SU-DHL-6 (cell line): ENCODE results near the gene ARF6.

ENCODE experiments used
- H2AFZ ChIP-seq: fragments of 200-600 bp; sonication (generic); 2 replicates; pipeline ENCODE4 v1.6.1; 2014; ENCODE audit warnings: low read depth, mild to moderate bottlenecking, moderate library complexity, mixed read lengths, antibody characterized with exemption, low read length; ENCODE audit not compliant: severe bottlenecking
- H3F3A ChIP-seq: fragments of 200-600 bp; shearing (Covaris generic); 2 replicates; pipeline ENCODE4 v1.6.0; 2016; ENCODE audit warnings: antibody characterized with exemption, mild to moderate bottlenecking; ENCODE audit not compliant: insufficient read depth
- H3K27ac ChIP-seq: fragments of 200-600 bp; sonication (generic); 2 replicates; pipeline ENCODE4 v1.5.1; 2016; ENCODE audit warnings: low read depth, mild to moderate bottlenecking, low read length, moderate library complexity, mixed read lengths
- H3K27me3 ChIP-seq: fragments of 200-600 bp; sonication (generic), shearing (Covaris generic); 2 replicates; pipeline ENCODE4 v1.6.0; 2014; ENCODE audit warnings: mild to moderate bottlenecking, low read length
- H3K36me3 ChIP-seq: fragments of 200-600 bp; sonication (generic); 2 replicates; pipeline ENCODE4 v1.6.1; 2014; ENCODE audit warnings: mild to moderate bottlenecking, low read length, mixed read lengths
- H3K4me2 ChIP-seq: fragments of 300-600, 200-600 bp; shearing (Covaris generic), sonication (generic); 2 replicates; pipeline ENCODE4 v1.6.0; 2014; ENCODE audit warnings: low read length, low read depth, mild to moderate bottlenecking; ENCODE audit not compliant: poor library complexity, severe bottlenecking
- H3K4me3 ChIP-seq: fragments of 200-600 bp; sonication (generic); 2 replicates; pipeline ENCODE4 v1.5.1; 2014; ENCODE audit warnings: antibody characterized with exemption, low read length, mild to moderate bottlenecking, mixed read lengths; ENCODE audit not compliant: insufficient read depth, poor library complexity, severe bottlenecking
- H3K79me2 ChIP-seq: fragments of 200-600 bp; sonication (generic); 2 replicates; pipeline ENCODE4 v1.6.1; 2014; ENCODE audit warnings: mild to moderate bottlenecking, low read length, moderate library complexity; ENCODE audit not compliant: insufficient read depth
- H3K9ac ChIP-seq: fragments of 200-600 bp; sonication (generic); 2 replicates; pipeline ENCODE4 v1.7.0; 2014; ENCODE audit warnings: mild to moderate bottlenecking, low read length
- H3K9me2 ChIP-seq: fragments of 200-600 bp; sonication (generic); replicated peaks from 2 replicates; pipeline ENCODE4 v1.6.1; 2014; ENCODE audit warnings: low read length; ENCODE audit not compliant: insufficient read depth
- H3K9me3 ChIP-seq: fragments of 200-600 bp; sonication (generic); 2 replicates; pipeline ENCODE4 v1.6.1; 2014; ENCODE audit warnings: low read length, mixed read lengths; ENCODE audit not compliant: insufficient read depth
- H4K20me1 ChIP-seq: fragments of 200-600 bp; sonication (generic); 2 replicates; pipeline ENCODE4 v1.6.1; 2014; ENCODE audit warnings: low read depth, mild to moderate bottlenecking, antibody characterized with exemption, low read length, moderate library complexity, mixed read lengths
- EZH2phosphoT487 ChIP-seq: fragments of 200-600 bp; sonication (generic), shearing (Covaris generic); conservative IDR thresholded peaks from 2 replicates; pipeline ENCODE4 v1.6.1; 2018; ENCODE audit warnings: mild to moderate bottlenecking, antibody characterized with exemption, low read length, moderate library complexity, mixed read lengths
- TF ChIP-seq, protein P1 (sequence below): fragments of 200-600 bp; sonication (generic); IDR thresholded peaks from one replicate; pipeline ENCODE4 v1.5.1; 2017; ENCODE audit warnings: antibody characterized with exemption, mild to moderate bottlenecking, low read length, moderate library complexity; ENCODE audit not compliant: insufficient read depth, poor library complexity, severe bottlenecking

The ARF6 gene

DNA sequence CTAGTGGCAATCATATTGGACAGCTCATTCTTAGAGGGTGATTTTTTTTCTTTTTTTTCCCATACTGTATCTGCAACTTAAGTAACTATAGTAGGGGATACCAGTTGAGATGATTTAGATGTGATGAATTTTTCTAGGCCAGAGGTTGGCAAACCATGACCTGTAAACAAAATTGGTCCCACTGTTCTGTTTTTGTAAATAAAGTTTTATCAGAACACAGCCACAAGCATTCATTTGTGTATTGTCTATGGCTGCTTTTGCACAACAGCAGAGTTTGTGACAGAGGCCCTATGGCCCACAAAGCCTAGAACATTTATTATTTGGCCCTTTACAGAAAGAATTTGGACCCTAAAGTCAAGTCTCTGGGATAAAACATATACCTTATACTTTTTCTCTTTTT, 11.4 kb downstream of the ARF6 start:
- Histone ChIP-seq H3K9me2 (no peaks in the 10 kb centered on the region), H3K4me2 (no peak overlapping the region), H2AFZ (no peak overlapping the region), H3K9me3 (no peaks in the 10 kb centered on the region), H3K4me3 (no peak overlapping the region), H3F3A (peaks cover 19% of the 10 kb centered on the region), H3K79me2 (peaks cover 4% of the 10 kb centered on the region), H3K27ac (no peak overlapping the region), H3K9ac (no peak overlapping the region), H3K27me3 (no peaks in the 10 kb centered on the region), H3K36me3 (0 out of 2 replicates have a peak, but pooled peaks cover 4% of the 10 kb centered on the region), H4K20me1 (no peaks in the 10 kb centered on the region; the same call in 1 of the 2 replicates)
- TF ChIP-seq, protein P1, sequence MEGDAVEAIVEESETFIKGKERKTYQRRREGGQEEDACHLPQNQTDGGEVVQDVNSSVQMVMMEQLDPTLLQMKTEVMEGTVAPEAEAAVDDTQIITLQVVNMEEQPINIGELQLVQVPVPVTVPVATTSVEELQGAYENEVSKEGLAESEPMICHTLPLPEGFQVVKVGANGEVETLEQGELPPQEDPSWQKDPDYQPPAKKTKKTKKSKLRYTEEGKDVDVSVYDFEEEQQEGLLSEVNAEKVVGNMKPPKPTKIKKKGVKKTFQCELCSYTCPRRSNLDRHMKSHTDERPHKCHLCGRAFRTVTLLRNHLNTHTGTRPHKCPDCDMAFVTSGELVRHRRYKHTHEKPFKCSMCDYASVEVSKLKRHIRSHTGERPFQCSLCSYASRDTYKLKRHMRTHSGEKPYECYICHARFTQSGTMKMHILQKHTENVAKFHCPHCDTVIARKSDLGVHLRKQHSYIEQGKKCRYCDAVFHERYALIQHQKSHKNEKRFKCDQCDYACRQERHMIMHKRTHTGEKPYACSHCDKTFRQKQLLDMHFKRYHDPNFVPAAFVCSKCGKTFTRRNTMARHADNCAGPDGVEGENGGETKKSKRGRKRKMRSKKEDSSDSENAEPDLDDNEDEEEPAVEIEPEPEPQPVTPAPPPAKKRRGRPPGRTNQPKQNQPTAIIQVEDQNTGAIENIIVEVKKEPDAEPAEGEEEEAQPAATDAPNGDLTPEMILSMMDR = no peak
- TF ChIP-seq EZH2phosphoT487 = no peak

DNA sequence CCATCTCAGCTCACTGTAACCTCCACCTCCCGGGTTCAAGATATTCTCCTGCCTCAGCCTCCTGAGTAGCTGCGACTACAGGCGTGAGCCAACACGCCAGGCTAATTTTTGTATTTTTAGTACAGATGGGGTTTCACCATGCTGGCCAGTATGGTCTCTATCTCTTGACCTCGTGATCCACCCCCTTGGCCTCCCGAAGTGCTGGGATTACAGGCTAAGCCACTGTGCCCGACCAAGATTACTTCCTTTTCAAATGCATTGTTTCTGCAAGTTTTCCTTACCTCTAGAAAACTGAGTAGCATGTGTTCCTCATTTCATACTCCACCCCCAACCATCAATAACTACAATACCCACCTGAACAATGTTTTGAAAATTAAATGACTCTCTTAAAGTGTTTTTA, 13.1 kb downstream of the ARF6 start:
- no peaks in the 10 kb centered on the region for H3K9me3 ChIP-seq
- no peak overlapping the region for H3K27ac ChIP-seq
- H2AFZ ChIP-seq = no peak overlapping the region

DNA sequence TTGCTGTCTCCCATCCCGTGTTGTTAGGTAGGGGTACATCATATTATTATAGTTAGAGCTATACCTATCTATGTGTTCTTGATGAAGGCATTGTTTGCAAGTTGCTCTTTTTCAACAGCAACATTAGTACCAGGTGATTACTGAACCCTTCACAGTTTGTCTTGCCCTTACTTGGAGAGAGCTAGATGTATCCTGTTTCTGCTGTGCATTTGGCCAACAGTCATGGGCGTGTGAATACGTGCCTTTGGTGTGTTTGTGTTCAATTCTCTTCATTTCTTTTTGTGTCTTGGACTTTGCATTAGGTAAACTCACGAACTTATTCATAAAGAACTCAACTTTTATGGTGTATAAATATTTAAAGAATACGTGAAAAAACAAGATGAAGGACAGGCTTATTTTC, 14.3 kb downstream of the ARF6 start:
- H3K27ac ChIP-seq = no peak overlapping the region
- no peaks in the 10 kb centered on the region for H4K20me1 ChIP-seq
- no peak overlapping the region for H2AFZ ChIP-seq
- no peaks in the 10 kb centered on the region for H3K36me3 ChIP-seq
- no peaks in the 10 kb centered on the region for H3K9me3 ChIP-seq
- H3K9me2 ChIP-seq = no peaks in the 10 kb centered on the region
- H3F3A ChIP-seq = peaks cover 5% of the 10 kb centered on the region; the same call in 1 of the 2 replicates
- no peak for TF ChIP-seq EZH2phosphoT487
- TF ChIP-seq, protein P1 = no peak
- H3K79me2 ChIP-seq = no peaks in the 10 kb centered on the region
- no peak overlapping the region for H3K4me2 ChIP-seq
- no peak overlapping the region for H3K9ac ChIP-seq
- no peaks in the 10 kb centered on the region for H3K27me3 ChIP-seq
- H3K4me3 ChIP-seq = no peak overlapping the region

More for the DNA sequence above, 13.1 kb downstream of the ARF6 start:
- Histone ChIP-seq H3K27me3 (no peaks in the 10 kb centered on the region), H4K20me1 (no peaks in the 10 kb centered on the region), H3K9ac (no peak overlapping the region), H3F3A (peaks cover 11% of the 10 kb centered on the region; the same call in 1 of the 2 replicates), H3K36me3 (no peaks in the 10 kb centered on the region), H3K9me2 (no peaks in the 10 kb centered on the region), H3K4me3 (no peak overlapping the region), H3K79me2 (no peaks in the 10 kb centered on the region), H3K4me2 (no peak overlapping the region)
- TF ChIP-seq EZH2phosphoT487 = no peak
- TF ChIP-seq, protein P1 = no peak

DNA sequence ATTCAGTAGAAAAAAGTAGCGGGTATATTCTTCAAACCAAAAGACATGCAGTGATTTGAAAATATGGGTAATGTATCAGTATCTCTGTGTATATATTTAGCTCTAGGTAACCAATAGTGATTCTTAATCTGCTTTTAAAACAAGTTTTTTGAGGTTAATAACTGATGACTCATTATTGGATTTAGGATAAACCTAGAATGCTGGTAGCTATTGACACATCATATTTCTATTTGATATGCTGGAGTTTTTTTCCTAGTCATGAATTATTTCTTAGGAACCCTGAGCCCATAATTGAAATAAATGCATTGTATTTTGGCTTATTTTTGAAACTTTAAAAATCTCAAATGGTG, 15.5 kb downstream of the ARF6 start:
- H3K4me3 ChIP-seq = no peak overlapping the region
- H3K9ac ChIP-seq = no peak overlapping the region
- H3K4me2 ChIP-seq = no peak overlapping the region
- no peaks in the 10 kb centered on the region for H4K20me1 ChIP-seq
- H3K27me3 ChIP-seq = no peaks in the 10 kb centered on the region
- no peak overlapping the region for H3K27ac ChIP-seq
- no peak overlapping the region for H2AFZ ChIP-seq
- H3K36me3 ChIP-seq = no peaks in the 10 kb centered on the region
- no peak for TF ChIP-seq EZH2phosphoT487
- TF ChIP-seq, protein P1 = no peak
- H3F3A ChIP-seq = peaks cover 5% of the 10 kb centered on the region; the same call in 1 of the 2 replicates
- H3K9me3 ChIP-seq = no peaks in the 10 kb centered on the region
- no peaks in the 10 kb centered on the region for H3K79me2 ChIP-seq
- no peaks in the 10 kb centered on the region for H3K9me2 ChIP-seq
